ENCODE measurements around the gene TOM1.

GRCh38 chr22:35264986-35265385 lies 34.7 kb upstream of the TOM1 start:
- TF ChIP-seq CTCF (IDR thresholded peaks at IDR 0.05) (no peak), POLR2A (IDR thresholded peaks at IDR 0.05) (no peak)

Measured in testis (tissue), 2 donors.